Measurements from ENCODE around the gene RPTOR.

RPTOR gene

GRCh38 chr17:80662557-80662956, 117.9 kb downstream of the RPTOR start:
- DNase-seq (ENCODE audit: low spot score) = no peak
- TF ChIP-seq, protein P1, sequence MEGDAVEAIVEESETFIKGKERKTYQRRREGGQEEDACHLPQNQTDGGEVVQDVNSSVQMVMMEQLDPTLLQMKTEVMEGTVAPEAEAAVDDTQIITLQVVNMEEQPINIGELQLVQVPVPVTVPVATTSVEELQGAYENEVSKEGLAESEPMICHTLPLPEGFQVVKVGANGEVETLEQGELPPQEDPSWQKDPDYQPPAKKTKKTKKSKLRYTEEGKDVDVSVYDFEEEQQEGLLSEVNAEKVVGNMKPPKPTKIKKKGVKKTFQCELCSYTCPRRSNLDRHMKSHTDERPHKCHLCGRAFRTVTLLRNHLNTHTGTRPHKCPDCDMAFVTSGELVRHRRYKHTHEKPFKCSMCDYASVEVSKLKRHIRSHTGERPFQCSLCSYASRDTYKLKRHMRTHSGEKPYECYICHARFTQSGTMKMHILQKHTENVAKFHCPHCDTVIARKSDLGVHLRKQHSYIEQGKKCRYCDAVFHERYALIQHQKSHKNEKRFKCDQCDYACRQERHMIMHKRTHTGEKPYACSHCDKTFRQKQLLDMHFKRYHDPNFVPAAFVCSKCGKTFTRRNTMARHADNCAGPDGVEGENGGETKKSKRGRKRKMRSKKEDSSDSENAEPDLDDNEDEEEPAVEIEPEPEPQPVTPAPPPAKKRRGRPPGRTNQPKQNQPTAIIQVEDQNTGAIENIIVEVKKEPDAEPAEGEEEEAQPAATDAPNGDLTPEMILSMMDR (IDR thresholded peaks at IDR 0.05; ENCODE audit: extremely low read depth, missing control alignments) = no peak

DNA sequence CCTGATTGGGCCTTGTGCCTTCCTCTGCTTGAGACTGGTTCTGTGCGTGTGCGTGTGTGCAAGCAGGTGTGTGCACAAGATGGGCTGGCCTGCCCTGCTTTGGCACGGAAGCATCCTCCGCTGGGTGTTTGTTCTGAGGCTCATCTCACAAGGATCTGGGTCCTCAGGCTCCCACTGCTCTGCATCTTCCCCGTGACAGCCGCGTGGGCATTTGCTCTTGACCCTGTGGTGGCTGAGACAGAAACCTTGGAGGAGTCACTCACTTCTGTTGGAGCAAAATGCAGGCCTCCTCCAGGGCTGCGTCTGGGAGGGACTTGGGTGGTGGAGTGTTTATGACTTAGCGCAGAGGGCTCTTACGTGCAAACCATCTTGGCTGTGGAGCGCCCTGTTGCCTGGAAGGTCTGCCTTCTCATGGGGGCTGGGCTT, 119.2 kb downstream of the RPTOR start:
- TF ChIP-seq, protein P1 (IDR thresholded peaks at IDR 0.05; ENCODE audit: extremely low read depth, missing control alignments) = no peak
- DNase-seq (ENCODE audit: low spot score) = no peak

- DNase-seq (ENCODE audit: low spot score) = no peak
- TF ChIP-seq, protein P1 (IDR thresholded peaks at IDR 0.05; ENCODE audit: extremely low read depth, missing control alignments) = no peak
Observed at GRCh38 chr17:80664217-80664790, 119.7 kb downstream of the RPTOR start.

DNA sequence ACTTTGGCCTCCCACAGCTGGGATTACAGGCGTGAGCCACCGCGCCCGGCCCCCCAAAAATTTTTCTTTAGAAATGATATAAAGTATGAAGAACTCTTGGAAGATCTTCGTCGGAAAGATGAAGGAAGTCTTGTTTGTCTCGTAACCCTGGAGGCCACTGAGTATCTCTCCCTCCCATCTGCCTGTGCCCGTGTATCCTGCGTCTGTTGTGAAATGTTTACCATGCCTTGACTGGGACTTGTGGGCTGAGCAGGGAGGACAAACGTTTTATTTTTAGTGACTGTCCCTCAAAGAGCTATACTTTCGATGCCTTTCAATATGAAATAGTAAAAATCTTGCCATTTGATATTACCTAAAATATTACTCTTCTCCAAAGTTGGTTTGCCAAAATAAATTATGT, 121.2 kb downstream of the RPTOR start:
- TF ChIP-seq, protein P1 (IDR thresholded peaks at IDR 0.05; ENCODE audit: extremely low read depth, missing control alignments) = no peak
- no peak for DNase-seq (ENCODE audit: low spot score)

DNA sequence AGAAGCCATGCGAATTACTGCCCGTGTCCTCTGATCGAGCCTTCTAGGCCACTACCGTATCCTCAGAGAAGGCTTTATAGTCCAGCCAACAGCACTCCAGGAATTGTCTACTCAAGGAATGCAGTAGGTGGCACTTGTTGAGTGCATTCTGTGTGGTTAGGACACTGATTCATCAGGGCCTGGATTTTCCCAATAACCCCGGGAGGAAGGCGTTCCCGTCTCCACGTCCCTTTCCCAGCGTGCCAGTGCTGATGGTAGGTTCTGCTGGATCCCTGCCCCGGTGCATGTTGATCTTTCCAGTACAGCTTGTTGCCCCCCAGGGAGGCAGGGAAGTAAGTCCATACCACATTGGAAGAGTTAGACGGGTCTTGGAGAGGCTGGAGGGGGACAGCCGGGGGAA, 122.2 kb downstream of the RPTOR start:
- DNase-seq (ENCODE audit: low spot score) = no peak
- TF ChIP-seq, protein P1 (IDR thresholded peaks at IDR 0.05; ENCODE audit: extremely low read depth, missing control alignments) = no peak

GRCh38 chr17:80667462-80668277, 123.0 kb downstream of the RPTOR start:
- TF ChIP-seq, protein P1 (IDR thresholded peaks at IDR 0.05; ENCODE audit: extremely low read depth, missing control alignments) = no peak
- DNase-seq (ENCODE audit: low spot score) = no peak

DNA sequence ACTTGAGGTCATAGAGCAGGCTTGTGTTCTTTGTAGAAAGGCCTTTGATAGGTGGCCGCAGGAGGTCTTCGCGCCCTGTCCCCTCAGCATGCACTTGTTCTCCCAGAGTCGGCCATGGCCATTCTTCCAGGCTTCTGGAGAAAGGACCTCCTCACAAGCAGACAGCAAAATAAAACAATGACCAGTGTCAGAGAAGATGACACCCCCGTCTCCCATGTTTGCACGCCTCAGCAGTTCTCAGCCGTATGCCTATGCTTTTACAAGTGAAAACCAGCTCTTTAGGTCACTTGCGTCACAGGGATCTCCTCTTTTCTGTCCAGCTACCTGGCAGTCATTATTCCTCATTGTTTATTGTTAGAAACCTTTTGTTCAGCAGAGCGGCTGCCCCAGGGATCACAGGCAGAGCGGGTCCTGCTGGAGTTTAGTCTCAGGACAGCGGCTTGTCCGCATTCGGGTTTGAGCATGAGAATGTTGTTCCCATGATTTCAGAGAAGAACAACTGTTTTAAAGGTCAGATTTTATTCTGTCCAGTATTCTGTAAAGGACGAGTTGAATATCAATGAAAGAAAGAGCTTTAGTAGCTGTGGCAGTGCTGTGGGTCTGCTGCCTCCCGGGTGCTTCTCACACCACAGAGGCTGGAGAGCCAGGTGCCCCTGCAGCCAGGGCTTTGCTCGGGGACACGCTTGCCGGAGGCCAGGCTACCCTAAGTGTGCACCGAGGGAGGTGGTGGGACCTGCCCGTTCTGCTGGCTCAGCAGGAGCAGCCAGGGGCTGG, 123.9 kb downstream of the RPTOR start:
- DNase-seq (ENCODE audit: low spot score) = no peak
- TF ChIP-seq, protein P1 (IDR thresholded peaks at IDR 0.05; ENCODE audit: extremely low read depth, missing control alignments) = no peak

Measured in GM20000 (cell line).